ENCODE measurements around the gene RXRG.

Gene RXRG

GRCh38 chr1:165403835-165404482 lies 41.0 kb downstream of the RXRG start:
- no peak overlapping the region for H3K4me3 ChIP-seq (ENCODE audit: low read length)
- H3K36me3 ChIP-seq (ENCODE audit: control insufficient read depth, insufficient read depth, low read length) = no peaks in the 10 kb centered on the region
- no peak overlapping the region for H3K9ac ChIP-seq (ENCODE audit: low read length)
- H3K27me3 ChIP-seq (ENCODE audit: control insufficient read depth, insufficient read depth, low read length) = no peaks in the 10 kb centered on the region
- H3K4me1 ChIP-seq (ENCODE audit: control insufficient read depth, insufficient read depth, low read length) = peaks cover 15% of the 10 kb centered on the region
- H3K9me3 ChIP-seq (ENCODE audit: control insufficient read depth, low read length) = no peaks in the 10 kb centered on the region

- H3K9ac ChIP-seq (ENCODE audit: low read length) = no peak overlapping the region
- peaks cover 27% of the 10 kb centered on the region for H3K4me1 ChIP-seq (ENCODE audit: control insufficient read depth, insufficient read depth, low read length)
- no peaks in the 10 kb centered on the region for H3K27me3 ChIP-seq (ENCODE audit: control insufficient read depth, insufficient read depth, low read length)
- H3K4me3 ChIP-seq (ENCODE audit: low read length) = no peak overlapping the region
- no peaks in the 10 kb centered on the region for H3K9me3 ChIP-seq (ENCODE audit: control insufficient read depth, low read length)
- H3K36me3 ChIP-seq (ENCODE audit: control insufficient read depth, insufficient read depth, low read length) = no peaks in the 10 kb centered on the region
Measured at GRCh38 chr1:165402517-165403111, 42.3 kb downstream of the RXRG start.

GRCh38 chr1:165397944-165398343 lies 47.0 kb downstream of the RXRG start:
- H3K36me3 ChIP-seq (ENCODE audit: control insufficient read depth, insufficient read depth, low read length) = no peaks in the 10 kb centered on the region
- no peak overlapping the region for H3K4me3 ChIP-seq (ENCODE audit: low read length)
- no peaks in the 10 kb centered on the region for H3K27me3 ChIP-seq (ENCODE audit: control insufficient read depth, insufficient read depth, low read length)
- no peak overlapping the region for H3K9ac ChIP-seq (ENCODE audit: low read length)
- H3K4me1 ChIP-seq (ENCODE audit: control insufficient read depth, insufficient read depth, low read length) = peaks cover 30% of the 10 kb centered on the region
- H3K9me3 ChIP-seq (ENCODE audit: control insufficient read depth, low read length) = no peaks in the 10 kb centered on the region

GRCh38 chr1:165395901-165396300 lies 49.0 kb downstream of the RXRG start:
- Histone ChIP-seq H3K9ac (ENCODE audit: low read length) (no peak overlapping the region), H3K36me3 (ENCODE audit: control insufficient read depth, insufficient read depth, low read length) (no peaks in the 10 kb centered on the region), H3K9me3 (ENCODE audit: control insufficient read depth, low read length) (no peaks in the 10 kb centered on the region), H3K4me3 (ENCODE audit: low read length) (no peak overlapping the region), H3K27me3 (ENCODE audit: control insufficient read depth, insufficient read depth, low read length) (peaks cover 5% of the 10 kb centered on the region), H3K4me1 (ENCODE audit: control insufficient read depth, insufficient read depth, low read length) (peaks cover 25% of the 10 kb centered on the region)

- H3K9ac ChIP-seq (ENCODE audit: low read length) = no peak overlapping the region
- H3K4me3 ChIP-seq (ENCODE audit: low read length) = no peak overlapping the region
- H3K4me1 ChIP-seq (ENCODE audit: control insufficient read depth, insufficient read depth, low read length) = peaks cover 21% of the 10 kb centered on the region
- no peaks in the 10 kb centered on the region for H3K9me3 ChIP-seq (ENCODE audit: control insufficient read depth, low read length)
- no peaks in the 10 kb centered on the region for H3K36me3 ChIP-seq (ENCODE audit: control insufficient read depth, insufficient read depth, low read length)
- peaks cover 5% of the 10 kb centered on the region for H3K27me3 ChIP-seq (ENCODE audit: control insufficient read depth, insufficient read depth, low read length)
Measured at GRCh38 chr1:165395478-165395877, 49.4 kb downstream of the RXRG start.

- peaks cover 15% of the 10 kb centered on the region for H3K27me3 ChIP-seq (ENCODE audit: control insufficient read depth, insufficient read depth, low read length)
- no peaks in the 10 kb centered on the region for H3K36me3 ChIP-seq (ENCODE audit: control insufficient read depth, insufficient read depth, low read length)
- H3K4me3 ChIP-seq (ENCODE audit: low read length) = no peak overlapping the region
- H3K4me1 ChIP-seq (ENCODE audit: control insufficient read depth, insufficient read depth, low read length) = peaks cover 5% of the 10 kb centered on the region
- no peaks in the 10 kb centered on the region for H3K9me3 ChIP-seq (ENCODE audit: control insufficient read depth, low read length)
- H3K9ac ChIP-seq (ENCODE audit: low read length) = no peak overlapping the region
Measured at GRCh38 chr1:165392634-165393571, 52.0 kb downstream of the RXRG start.

- H3K9ac ChIP-seq (ENCODE audit: low read length) = no peak overlapping the region
- peaks cover 15% of the 10 kb centered on the region for H3K27me3 ChIP-seq (ENCODE audit: control insufficient read depth, insufficient read depth, low read length)
- no peaks in the 10 kb centered on the region for H3K9me3 ChIP-seq (ENCODE audit: control insufficient read depth, low read length)
- H3K4me1 ChIP-seq (ENCODE audit: control insufficient read depth, insufficient read depth, low read length) = no peaks in the 10 kb centered on the region
- H3K36me3 ChIP-seq (ENCODE audit: control insufficient read depth, insufficient read depth, low read length) = no peaks in the 10 kb centered on the region
- H3K4me3 ChIP-seq (ENCODE audit: low read length) = no peak overlapping the region
Measured at GRCh38 chr1:165389609-165390008, 55.3 kb downstream of the RXRG start.

- Histone ChIP-seq H3K4me3 (ENCODE audit: low read length) (no peak overlapping the region), H3K36me3 (ENCODE audit: control insufficient read depth, insufficient read depth, low read length) (no peaks in the 10 kb centered on the region), H3K9me3 (ENCODE audit: control insufficient read depth, low read length) (no peaks in the 10 kb centered on the region), H3K4me1 (ENCODE audit: control insufficient read depth, insufficient read depth, low read length) (no peaks in the 10 kb centered on the region), H3K27me3 (ENCODE audit: control insufficient read depth, insufficient read depth, low read length) (peaks cover 15% of the 10 kb centered on the region), H3K9ac (ENCODE audit: low read length) (no peak overlapping the region)
Measured at GRCh38 chr1:165387961-165388360, 57.0 kb downstream of the RXRG start.

GRCh38 chr1:165387505-165387904 lies 57.4 kb downstream of the RXRG start:
- Histone ChIP-seq H3K4me1 (ENCODE audit: control insufficient read depth, insufficient read depth, low read length) (no peaks in the 10 kb centered on the region), H3K36me3 (ENCODE audit: control insufficient read depth, insufficient read depth, low read length) (no peaks in the 10 kb centered on the region), H3K4me3 (ENCODE audit: low read length) (no peak overlapping the region), H3K9ac (ENCODE audit: low read length) (no peak overlapping the region), H3K27me3 (ENCODE audit: control insufficient read depth, insufficient read depth, low read length) (peaks cover 15% of the 10 kb centered on the region), H3K9me3 (ENCODE audit: control insufficient read depth, low read length) (no peaks in the 10 kb centered on the region)

GRCh38 chr1:165383599-165384405 lies 61.1 kb downstream of the RXRG start:
- no peak overlapping the region for H3K9ac ChIP-seq (ENCODE audit: low read length)
- no peaks in the 10 kb centered on the region for H3K36me3 ChIP-seq (ENCODE audit: control insufficient read depth, insufficient read depth, low read length)
- no peaks in the 10 kb centered on the region for H3K4me1 ChIP-seq (ENCODE audit: control insufficient read depth, insufficient read depth, low read length)
- no peaks in the 10 kb centered on the region for H3K27me3 ChIP-seq (ENCODE audit: control insufficient read depth, insufficient read depth, low read length)
- no peaks in the 10 kb centered on the region for H3K9me3 ChIP-seq (ENCODE audit: control insufficient read depth, low read length)
- no peak overlapping the region for H3K4me3 ChIP-seq (ENCODE audit: low read length)

GRCh38 chr1:165383067-165383466 lies 61.9 kb downstream of the RXRG start:
- Histone ChIP-seq H3K27me3 (ENCODE audit: control insufficient read depth, insufficient read depth, low read length) (no peaks in the 10 kb centered on the region), H3K36me3 (ENCODE audit: control insufficient read depth, insufficient read depth, low read length) (no peaks in the 10 kb centered on the region), H3K4me3 (ENCODE audit: low read length) (no peak overlapping the region), H3K9me3 (ENCODE audit: control insufficient read depth, low read length) (no peaks in the 10 kb centered on the region), H3K4me1 (ENCODE audit: control insufficient read depth, insufficient read depth, low read length) (no peaks in the 10 kb centered on the region), H3K9ac (ENCODE audit: low read length) (no peak overlapping the region)
